GM19438 (cell line): ENCODE results near the gene RGS14.
A peak's percentile ranks its signal among the peaks of the same experiment; 100 is the strongest.

Experiments
- ATAC-seq: cut with Tn5 transposase; IDR thresholded peaks from one replicate; pipeline ENCODE4 v1.9.1; 2021; ENCODE audit warnings: low read depth; ENCODE audit not compliant: unreplicated experiment

The RGS14 gene, protein sequence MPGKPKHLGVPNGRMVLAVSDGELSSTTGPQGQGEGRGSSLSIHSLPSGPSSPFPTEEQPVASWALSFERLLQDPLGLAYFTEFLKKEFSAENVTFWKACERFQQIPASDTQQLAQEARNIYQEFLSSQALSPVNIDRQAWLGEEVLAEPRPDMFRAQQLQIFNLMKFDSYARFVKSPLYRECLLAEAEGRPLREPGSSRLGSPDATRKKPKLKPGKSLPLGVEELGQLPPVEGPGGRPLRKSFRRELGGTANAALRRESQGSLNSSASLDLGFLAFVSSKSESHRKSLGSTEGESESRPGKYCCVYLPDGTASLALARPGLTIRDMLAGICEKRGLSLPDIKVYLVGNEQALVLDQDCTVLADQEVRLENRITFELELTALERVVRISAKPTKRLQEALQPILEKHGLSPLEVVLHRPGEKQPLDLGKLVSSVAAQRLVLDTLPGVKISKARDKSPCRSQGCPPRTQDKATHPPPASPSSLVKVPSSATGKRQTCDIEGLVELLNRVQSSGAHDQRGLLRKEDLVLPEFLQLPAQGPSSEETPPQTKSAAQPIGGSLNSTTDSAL

DNA sequence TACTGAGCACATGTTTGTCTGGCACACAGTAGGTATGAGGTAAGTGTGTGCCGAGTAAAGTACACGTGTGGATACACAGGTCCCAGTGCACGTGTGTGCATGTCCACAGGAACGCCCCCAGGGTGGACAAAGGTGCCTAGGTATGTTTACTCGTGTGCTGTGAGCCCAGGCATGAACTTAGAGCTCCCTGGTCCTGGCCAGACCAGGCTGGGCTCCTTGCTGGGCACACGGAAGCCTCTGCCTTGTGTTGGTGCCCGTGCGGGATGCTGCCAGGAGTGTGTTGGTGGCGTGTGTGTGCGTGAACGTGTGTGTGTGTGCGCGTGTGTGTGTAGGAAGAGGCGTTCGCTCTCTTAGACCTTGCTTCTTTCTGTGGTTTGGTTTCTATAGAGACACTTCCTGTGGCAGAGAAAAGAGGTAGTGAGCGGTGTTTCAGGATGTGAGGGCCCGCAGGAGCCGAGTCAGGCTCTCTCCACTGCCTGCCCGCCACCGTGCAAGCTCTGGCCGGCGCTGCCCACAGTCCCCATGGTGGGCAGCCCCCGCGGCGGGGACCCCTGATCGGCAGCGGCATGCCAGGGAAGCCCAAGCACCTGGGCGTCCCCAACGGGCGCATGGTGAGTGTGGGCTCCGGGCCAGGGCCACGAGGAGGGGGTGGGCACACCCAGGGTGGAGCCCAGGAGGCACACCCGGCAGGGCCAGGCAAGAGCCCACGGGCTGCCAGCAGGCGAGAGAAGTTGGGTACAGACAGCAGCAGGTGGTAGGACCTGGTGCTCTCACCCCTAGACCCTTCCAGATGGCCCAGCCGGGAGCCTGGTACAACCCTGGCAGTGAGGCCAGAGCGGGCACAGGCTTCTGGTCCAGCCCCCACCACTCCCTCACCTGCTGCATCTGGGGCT, at the start of gene RGS14:
Gene RGS14 (plus strand): TSS at position 466 of the 893 bp plus-strand sequence. CDS start 101 bp downstream, at position 567.
- ATAC-seq = peak; percentile 83

DNA sequence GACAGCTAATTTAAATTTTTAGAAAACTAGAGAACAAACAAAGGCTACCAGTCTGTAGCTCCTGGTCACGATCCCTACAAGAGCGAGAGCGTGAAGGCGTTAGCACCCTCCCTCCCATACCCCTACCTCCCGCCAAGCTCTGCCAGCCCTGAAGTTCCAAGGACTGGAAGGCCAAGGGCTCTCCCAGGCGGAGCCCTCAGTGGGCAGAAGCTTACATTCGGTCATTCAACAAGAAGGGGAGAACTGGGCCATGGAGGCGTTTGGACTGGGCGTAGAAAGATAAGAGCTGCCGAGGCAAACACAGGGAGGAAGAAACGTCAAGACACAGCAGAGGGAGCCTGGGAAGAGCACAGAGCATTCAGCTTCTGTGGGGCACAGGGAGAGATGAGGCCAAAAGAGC, 49.0 kb upstream of the RGS14 start:
- no peak for ATAC-seq

DNA sequence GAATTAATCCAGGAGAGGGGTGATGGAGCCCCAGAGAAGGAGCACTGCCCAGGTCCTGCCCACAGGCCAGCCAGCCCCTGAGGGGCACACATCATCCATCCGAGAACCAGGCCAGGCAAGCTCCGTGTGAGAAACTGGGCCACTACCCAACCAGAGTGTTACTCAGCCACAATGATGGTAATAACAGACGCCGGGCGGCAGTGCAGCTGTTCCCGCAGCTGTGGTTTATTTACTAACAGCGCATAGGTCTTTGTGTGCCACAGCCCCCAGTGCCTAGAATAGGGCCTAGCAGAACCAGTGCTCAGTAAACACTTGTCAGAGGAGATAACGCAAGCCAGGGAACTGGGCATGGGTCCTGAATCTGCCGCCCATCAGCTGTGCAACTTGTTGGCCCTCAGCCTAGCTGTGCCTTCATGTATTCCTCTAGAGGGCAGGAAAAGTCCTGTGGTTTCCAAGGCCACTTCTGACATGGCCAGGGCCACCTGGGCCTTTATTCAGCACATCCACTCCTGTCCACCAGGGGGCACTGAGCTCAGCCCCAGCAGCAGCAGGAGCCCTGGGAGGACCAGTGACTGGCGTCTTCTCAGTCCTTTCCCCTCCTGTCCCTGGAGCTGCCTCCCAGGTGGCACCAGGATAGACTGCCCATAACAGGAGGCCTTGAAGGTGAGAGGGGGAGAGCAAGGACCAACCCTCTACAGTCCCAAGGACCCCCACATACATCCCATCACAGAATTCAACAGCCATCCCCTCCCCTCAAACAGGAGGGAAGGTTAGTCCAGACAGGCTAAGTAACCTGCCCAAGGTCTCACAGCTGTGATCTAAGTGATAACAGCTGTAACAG, 48.2 kb upstream of the RGS14 start:
- no peak for ATAC-seq

GRCh38 chr5:177310332-177310731, 47.4 kb upstream of the RGS14 start:
- ATAC-seq = no peak

GRCh38 chr5:177310757-177311391, 46.9 kb upstream of the RGS14 start:
- ATAC-seq = peak; percentile 35

GRCh38 chr5:177311392-177311722, 46.4 kb upstream of the RGS14 start:
- ATAC-seq = peak; percentile 2

- ATAC-seq = peak; percentile 66
Observed at GRCh38 chr5:177311723-177312648, 45.7 kb upstream of the RGS14 start, which contains the start of gene MXD3. Gene MXD3, minus strand, starts transcription at chr5:177311898. Its CDS starts 68 bp downstream, at chr5:177311830.

- ATAC-seq = peak; percentile 25
Observed at GRCh38 chr5:177312649-177313181, 45.0 kb upstream of the RGS14 start.

DNA sequence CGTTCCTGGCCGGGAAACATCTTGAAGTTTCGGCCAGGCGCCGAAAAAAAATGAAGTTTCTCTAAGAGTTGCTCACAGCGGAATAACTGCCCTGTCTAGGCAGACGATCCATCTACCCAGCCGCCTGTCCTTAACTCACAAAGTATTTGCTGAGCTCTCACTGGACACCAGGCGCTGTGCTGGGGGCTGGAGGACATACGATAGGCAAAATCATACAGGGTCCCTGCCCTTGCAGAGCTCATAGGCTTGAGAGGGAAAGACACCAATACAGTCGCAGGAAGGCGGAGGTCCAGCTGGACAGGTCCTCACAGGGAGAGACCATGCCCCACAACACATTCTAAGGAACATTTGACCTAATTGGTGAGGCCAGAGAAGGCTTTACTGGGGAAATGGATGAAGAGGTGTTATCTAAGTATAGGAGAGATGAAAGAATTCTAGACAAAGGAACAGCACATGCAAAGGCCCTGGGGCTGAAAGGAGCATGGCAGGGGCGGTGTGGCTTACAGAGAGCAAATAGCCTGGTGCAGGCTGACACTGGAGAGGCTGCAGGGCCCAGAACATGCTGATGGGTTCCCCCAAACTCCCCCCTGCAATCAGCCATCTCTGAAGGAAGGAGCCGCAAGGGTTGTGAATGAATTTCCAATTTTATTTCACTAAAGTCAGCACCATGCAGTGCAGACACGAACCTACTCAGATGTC, 44.0 kb upstream of the RGS14 start:
- no peak for ATAC-seq

DNA sequence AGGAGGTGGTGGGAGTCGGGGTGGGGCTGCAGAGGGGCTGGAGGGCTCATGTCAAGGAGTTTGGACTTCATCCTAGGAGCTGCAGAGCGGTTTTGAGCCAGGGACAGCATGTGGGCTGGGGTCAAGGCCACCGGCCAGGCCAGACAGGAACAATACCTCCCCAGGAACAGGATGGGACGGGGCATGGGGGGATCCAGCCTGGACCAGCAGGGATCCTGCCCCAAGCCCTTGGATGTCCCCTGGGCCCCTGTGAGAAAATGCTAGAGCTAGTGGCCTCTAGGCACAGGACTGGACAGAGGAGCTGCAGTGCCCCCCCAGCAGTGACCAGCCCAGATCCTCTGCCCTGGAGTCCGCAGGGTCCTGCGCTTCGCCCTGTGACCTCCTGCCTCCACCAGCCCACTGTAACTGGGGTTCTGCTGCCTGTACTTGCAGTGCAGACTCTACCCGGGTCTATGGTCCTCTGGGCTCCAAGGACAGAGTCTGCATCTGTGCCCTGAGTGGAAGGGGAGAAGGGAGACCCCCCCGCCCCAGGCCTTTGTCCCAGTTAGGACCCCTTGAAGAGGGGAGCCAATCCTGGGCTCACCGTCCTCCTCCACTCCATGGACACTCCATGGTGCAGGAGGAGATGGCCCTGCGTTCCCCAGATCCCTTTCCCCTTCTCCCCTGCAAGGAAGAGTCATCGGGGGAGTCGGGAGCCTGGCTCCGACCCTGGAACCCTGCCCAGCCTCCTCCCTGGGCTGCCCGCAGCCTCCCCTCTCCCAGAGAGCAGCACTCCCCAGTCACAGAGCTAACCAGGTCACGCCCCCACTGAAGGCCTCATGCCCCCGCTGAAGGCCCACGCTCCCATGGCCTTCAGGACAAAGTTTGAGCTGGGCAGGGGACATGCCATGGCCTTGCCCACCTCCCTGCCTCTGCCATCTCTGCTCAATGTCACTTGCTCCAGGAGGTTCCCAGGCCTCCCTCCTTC, 43.1 kb upstream of the RGS14 start:
- ATAC-seq = no peak

DNA sequence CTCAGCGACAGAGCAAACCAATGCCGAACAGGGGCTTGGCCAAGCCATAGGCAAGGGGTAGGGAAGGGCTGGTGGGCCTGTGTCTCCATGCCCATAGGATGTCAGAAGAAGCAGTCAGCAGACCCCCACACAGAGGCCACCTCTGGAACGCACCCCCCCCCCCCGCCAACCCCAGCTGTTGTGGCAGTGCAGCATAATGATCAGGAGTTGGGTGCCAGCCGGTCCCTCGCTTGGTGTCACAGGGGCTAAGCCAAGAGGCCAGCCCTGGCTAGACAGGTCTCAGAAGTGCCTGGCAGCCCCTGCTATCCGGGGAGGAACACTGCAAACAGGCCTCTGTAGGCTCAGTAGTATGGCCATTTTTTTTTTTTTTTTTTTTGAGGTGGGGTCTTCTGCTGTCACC, 42.3 kb upstream of the RGS14 start:
- ATAC-seq = no peak

DNA sequence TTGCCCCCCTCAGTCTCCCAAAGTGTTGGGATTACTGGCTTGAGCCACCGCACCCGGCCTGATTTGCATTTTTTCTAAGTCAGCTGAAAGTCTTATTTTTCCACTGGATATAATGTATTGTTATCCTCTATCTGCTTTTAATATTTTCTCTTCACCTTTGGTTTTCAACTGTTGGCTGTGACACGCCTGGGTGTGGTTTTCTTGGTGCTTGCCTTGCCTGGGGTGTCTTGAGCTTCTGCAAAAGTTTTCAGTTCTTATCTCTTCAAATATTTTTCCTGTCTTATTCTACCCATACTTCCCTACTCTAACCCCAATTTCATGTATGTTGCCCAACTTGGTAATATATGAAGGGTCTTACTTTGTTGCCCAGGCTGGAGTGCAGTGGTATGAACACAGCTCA, 41.7 kb upstream of the RGS14 start:
- ATAC-seq = no peak

GRCh38 chr5:177317959-177318377, 39.8 kb upstream of the RGS14 start:
- ATAC-seq = no peak

- ATAC-seq = no peak
Observed at GRCh38 chr5:177319913-177320588, 37.7 kb upstream of the RGS14 start.

DNA sequence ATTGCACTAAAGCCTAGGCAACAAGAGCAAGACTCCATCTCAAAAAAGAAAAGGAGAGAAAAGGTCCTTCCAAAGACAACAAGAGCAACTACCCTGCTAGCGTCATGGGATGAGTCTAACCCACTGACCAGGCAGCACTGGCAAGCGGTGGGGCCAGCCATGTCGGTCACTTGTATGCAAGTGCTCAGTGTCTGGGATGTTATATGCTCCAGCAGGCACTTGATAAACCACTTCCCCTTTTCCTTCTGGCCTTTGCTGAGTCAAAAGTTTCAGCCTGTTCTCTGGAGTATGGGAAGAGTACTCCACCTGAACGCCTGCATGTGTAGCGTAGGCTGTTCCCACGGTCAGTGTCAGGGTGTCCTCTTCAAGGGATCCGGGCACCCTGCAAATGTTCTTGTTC, 36.8 kb upstream of the RGS14 start:
- ATAC-seq = no peak

DNA sequence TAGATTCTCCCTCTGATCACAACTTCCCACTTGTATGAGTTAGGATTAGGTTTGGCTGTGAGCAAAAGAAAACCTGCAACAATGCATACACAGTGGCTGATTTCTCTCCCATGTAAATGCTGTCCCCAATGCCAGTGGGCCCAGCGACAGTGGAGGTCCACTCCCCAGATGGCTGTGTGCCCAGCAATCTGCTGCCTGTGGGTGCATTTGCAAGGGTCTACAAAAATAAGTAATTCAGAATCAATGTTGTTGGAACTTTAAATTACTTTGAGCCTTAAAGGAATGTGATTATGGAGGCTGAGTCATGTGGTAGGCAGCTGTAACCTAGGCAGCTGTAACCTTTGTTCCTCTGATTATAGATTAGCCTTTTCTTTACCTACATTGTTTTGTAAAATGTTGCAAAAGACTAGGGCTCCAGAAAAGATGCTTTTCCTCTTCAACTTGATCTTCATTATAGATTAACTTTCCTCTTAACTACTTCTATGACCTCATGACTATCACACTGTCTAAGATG, 31.8 kb upstream of the RGS14 start:
- ATAC-seq = no peak
